Hypothalamus (tissue), 51 donors: ENCODE measurements around the gene DCT.

Experiments
- DNase-seq, 51 donors: peaks; one replicate each; lab custom pipeline; 2025; lab: John Stamatoyannopoulos, UW

DCT gene

GRCh38 chr13:94400874-94401273 lies 78.6 kb downstream of the DCT start:
- no peak for DNase-seq

GRCh38 chr13:94399812-94400211 lies 79.7 kb downstream of the DCT start:
- no peak for DNase-seq

GRCh38 chr13:94395860-94396259 lies 83.6 kb downstream of the DCT start:
- no peak for DNase-seq

- DNase-seq, result no peak
These were observed 84.8 kb downstream of the DCT start for GRCh38 chr13:94394723-94395122.

GRCh38 chr13:94390881-94391280 lies 88.6 kb downstream of the DCT start:
- DNase-seq, result no peak

- DNase-seq, result no peak
These were observed 89.7 kb downstream of the DCT start for GRCh38 chr13:94389604-94390351.

- no peak for DNase-seq
These were observed 92.4 kb downstream of the DCT start for GRCh38 chr13:94387047-94387446.
